HepG2 (cell line): ENCODE data around the gene PTX4. TPM values are rescaled to one million over a fixed set of nuclear protein-coding genes. Genes with fewer than 3 reads are reported as not detected.

Source experiments
- ERF ChIP-seq: IDR thresholded peaks from 2 replicates; pipeline ENCODE4 v1.6.1; 2018; ENCODE audit warnings: missing biosample characterization, missing genetic modification reagents
- ESRRA ChIP-seq: sonication (generic); formaldehyde crosslinking; IDR thresholded peaks from 2 replicates; pipeline ENCODE4 v1.5.1; 2020; ENCODE audit warnings: mild to moderate bottlenecking, low read depth, missing genetic modification reagents
- MAFG ChIP-seq: sonication (generic); formaldehyde crosslinking; IDR thresholded peaks from 2 replicates; pipeline ENCODE4 v1.5.1; 2020; ENCODE audit warnings: mild to moderate bottlenecking, missing genetic modification reagents
- NKX3-1 ChIP-seq: sonication (generic); formaldehyde crosslinking; IDR thresholded peaks from 2 replicates; pipeline ENCODE4 v1.5.0; 2020; ENCODE audit warnings: missing genetic modification reagents
- POLR2G ChIP-seq: fragments of 200-400 bp; formaldehyde crosslinking; IDR thresholded peaks from 2 replicates; pipeline ENCODE4 v1.6.1; 2018; ENCODE audit warnings: mild to moderate bottlenecking, low read depth, low read length, moderate library complexity
- ZFX ChIP-seq: sonication (generic); formaldehyde crosslinking; IDR thresholded peaks from 2 replicates; pipeline ENCODE4 v1.4.0; 2020; ENCODE audit warnings: mild to moderate bottlenecking, low read depth, missing genetic modification reagents, moderate library complexity
- ZNF24 ChIP-seq: fragments of 450-650 bp; IDR thresholded peaks from 2 replicates; pipeline ENCODE4 v1.6.1; 2017; ENCODE audit warnings: antibody characterized with exemption, mild to moderate bottlenecking
- ZNF841 ChIP-seq: sonication (generic); formaldehyde crosslinking; IDR thresholded peaks from 2 replicates; pipeline ENCODE4 v1.8.1; 2023; ENCODE audit warnings: missing genetic modification reagents, borderline replicate concordance
- polyA plus RNA-seq, 8 experiments: library from polyadenylated mRNA; depleted of rRNA in 3 of 8; stranded (reverse) in 7 of 8; unstranded in 1 of 8; fragments of >200 nt; fragmentation: Illumina TruSeq in 4 of 8; extraction: Trizol in 4 of 8; gene quantifications; 2 replicates each; pipeline versions ENCODE4 v1.2.1 to v1.2.3, GENCODE V29; 2011 to 2016; ENCODE audit warnings: low read depth in 4 of 8, missing spikeins in 1 of 8, mixed read lengths in 1 of 8; ENCODE audit not compliant: insufficient read depth in 1 of 8
- total RNA-seq, 5 experiments: library from RNA; depleted of rRNA; stranded (reverse); fragments of >200 nt; fragmentation: Illumina TruSeq; extraction: Trizol; gene quantifications; 2 replicates each; pipeline ENCODE4 v1.2.3, GENCODE V29; 2016; ENCODE audit warnings: low read depth in 1 of 5
- TF ChIP-seq, protein P1 (sequence below): sonication (generic); formaldehyde crosslinking; IDR thresholded peaks from 2 replicates; pipeline ENCODE4 v1.9.0; 2021; ENCODE audit warnings: missing genetic modification reagents, mild to moderate bottlenecking, borderline replicate concordance
- TF ChIP-seq, protein P2 (sequence below): sonication (generic); formaldehyde crosslinking; conservative IDR thresholded peaks from 2 replicates; pipeline ENCODE4 v1.4.0; 2020; ENCODE audit warnings: mild to moderate bottlenecking, missing genetic modification reagents, moderate library complexity
- TF ChIP-seq, protein P3 (sequence below): sonication (generic); formaldehyde crosslinking; IDR thresholded peaks from 2 replicates; pipeline ENCODE4 v1.8.1; 2023; ENCODE audit warnings: mild to moderate bottlenecking, missing genetic modification reagents
- TF ChIP-seq, protein P4 (sequence below): sonication (generic); formaldehyde crosslinking; IDR thresholded peaks from 2 replicates; pipeline ENCODE4 v1.4.0; 2020; ENCODE audit warnings: missing genetic modification reagents, borderline replicate concordance
- TF ChIP-seq, protein P5 (sequence below): sonication (generic); formaldehyde crosslinking; IDR thresholded peaks from 2 replicates; pipeline ENCODE4 v1.4.0; 2020; ENCODE audit warnings: missing genetic modification reagents, borderline replicate concordance
- TF ChIP-seq, protein P6 (sequence below): IDR thresholded peaks from 2 replicates; pipeline ENCODE4 v1.6.1; 2018; ENCODE audit warnings: missing genetic modification reagents

The PTX4 gene
- total and polyA plus RNA-seq, 2 of the 13 experiments (the other 11 are each of a cell fraction or from before 2014, with no cell fraction given), result 0.04 TPM; not detected in 1

DNA sequence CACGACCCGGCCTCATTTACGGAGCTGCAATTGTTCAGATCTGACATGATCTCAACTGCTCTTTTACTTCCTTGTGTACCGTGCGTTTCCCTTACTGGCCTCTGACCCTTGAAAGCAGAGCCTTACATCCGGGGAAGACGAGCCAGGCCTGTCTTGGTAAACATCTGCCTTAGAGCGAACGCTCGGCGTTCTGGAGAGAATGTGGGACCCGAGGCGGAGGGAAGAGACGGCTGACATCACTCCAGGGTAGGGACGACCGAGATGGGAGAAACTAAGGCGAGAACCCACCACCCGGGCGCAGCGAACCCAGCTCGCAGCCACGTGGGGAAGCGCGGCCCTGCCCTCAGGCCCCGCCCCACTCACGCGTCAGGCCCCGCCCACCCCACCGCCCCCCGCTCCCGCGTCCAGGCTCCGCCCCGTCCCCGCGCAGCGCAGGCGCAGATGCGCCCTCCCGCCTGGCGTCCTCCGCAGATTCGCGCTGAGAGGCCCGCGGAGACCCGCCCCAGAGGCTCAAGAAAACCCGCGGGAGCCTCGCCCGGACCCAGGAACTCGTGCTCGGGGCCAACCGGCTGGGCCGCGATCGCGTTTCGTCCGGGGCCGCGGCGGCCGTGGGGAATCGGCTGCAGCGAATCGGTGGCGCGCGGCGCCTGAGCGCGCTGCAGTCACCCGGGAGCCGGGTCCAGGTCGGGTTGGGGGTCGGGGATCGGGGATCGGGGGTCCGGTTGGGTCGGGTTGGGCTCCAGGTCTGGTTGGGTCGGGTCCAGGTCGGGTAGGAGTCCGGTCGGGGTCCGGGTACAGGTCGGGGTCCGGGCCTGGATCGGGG is 4.4 kb upstream of the PTX4 start, which contains the start of gene TELO2 (continued):
- TF ChIP-seq, protein P1, sequence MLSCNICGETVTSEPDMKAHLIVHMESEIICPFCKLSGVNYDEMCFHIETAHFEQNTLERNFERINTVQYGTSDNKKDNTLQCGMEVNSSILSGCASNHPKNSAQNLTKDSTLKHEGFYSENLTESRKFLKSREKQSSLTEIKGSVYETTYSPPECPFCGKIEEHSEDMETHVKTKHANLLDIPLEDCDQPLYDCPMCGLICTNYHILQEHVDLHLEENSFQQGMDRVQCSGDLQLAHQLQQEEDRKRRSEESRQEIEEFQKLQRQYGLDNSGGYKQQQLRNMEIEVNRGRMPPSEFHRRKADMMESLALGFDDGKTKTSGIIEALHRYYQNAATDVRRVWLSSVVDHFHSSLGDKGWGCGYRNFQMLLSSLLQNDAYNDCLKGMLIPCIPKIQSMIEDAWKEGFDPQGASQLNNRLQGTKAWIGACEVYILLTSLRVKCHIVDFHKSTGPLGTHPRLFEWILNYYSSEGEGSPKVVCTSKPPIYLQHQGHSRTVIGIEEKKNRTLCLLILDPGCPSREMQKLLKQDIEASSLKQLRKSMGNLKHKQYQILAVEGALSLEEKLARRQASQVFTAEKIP, result no peak
- TF ChIP-seq ZFX (CRISPR knock-in tag) (peak; percentile 93), NKX3-1 (CRISPR knock-in tag) (no peak), POLR2G (peak; percentile 71), ZNF24 (no peak), ERF (CRISPR knock-in tag) (peak; percentile 63; the same call in 1 of the 2 replicates), ZNF841 (CRISPR knock-in tag) (no peak), MAFG (CRISPR knock-in tag) (no peak), ESRRA (CRISPR knock-in tag) (no peak)
- TF ChIP-seq, protein P2, sequence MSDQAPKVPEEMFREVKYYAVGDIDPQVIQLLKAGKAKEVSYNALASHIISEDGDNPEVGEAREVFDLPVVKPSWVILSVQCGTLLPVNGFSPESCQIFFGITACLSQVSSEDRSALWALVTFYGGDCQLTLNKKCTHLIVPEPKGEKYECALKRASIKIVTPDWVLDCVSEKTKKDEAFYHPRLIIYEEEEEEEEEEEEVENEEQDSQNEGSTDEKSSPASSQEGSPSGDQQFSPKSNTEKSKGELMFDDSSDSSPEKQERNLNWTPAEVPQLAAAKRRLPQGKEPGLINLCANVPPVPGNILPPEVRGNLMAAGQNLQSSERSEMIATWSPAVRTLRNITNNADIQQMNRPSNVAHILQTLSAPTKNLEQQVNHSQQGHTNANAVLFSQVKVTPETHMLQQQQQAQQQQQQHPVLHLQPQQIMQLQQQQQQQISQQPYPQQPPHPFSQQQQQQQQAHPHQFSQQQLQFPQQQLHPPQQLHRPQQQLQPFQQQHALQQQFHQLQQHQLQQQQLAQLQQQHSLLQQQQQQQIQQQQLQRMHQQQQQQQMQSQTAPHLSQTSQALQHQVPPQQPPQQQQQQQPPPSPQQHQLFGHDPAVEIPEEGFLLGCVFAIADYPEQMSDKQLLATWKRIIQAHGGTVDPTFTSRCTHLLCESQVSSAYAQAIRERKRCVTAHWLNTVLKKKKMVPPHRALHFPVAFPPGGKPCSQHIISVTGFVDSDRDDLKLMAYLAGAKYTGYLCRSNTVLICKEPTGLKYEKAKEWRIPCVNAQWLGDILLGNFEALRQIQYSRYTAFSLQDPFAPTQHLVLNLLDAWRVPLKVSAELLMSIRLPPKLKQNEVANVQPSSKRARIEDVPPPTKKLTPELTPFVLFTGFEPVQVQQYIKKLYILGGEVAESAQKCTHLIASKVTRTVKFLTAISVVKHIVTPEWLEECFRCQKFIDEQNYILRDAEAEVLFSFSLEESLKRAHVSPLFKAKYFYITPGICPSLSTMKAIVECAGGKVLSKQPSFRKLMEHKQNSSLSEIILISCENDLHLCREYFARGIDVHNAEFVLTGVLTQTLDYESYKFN (CRISPR knock-in tag), result no peak
- TF ChIP-seq, protein P3, sequence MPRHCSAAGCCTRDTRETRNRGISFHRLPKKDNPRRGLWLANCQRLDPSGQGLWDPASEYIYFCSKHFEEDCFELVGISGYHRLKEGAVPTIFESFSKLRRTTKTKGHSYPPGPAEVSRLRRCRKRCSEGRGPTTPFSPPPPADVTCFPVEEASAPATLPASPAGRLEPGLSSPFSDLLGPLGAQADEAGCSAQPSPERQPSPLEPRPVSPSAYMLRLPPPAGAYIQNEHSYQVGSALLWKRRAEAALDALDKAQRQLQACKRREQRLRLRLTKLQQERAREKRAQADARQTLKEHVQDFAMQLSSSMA (CRISPR knock-in tag), result 0 out of 2 replicates have a peak, but pooled peaks have one; percentile 55
- TF ChIP-seq, protein P4, sequence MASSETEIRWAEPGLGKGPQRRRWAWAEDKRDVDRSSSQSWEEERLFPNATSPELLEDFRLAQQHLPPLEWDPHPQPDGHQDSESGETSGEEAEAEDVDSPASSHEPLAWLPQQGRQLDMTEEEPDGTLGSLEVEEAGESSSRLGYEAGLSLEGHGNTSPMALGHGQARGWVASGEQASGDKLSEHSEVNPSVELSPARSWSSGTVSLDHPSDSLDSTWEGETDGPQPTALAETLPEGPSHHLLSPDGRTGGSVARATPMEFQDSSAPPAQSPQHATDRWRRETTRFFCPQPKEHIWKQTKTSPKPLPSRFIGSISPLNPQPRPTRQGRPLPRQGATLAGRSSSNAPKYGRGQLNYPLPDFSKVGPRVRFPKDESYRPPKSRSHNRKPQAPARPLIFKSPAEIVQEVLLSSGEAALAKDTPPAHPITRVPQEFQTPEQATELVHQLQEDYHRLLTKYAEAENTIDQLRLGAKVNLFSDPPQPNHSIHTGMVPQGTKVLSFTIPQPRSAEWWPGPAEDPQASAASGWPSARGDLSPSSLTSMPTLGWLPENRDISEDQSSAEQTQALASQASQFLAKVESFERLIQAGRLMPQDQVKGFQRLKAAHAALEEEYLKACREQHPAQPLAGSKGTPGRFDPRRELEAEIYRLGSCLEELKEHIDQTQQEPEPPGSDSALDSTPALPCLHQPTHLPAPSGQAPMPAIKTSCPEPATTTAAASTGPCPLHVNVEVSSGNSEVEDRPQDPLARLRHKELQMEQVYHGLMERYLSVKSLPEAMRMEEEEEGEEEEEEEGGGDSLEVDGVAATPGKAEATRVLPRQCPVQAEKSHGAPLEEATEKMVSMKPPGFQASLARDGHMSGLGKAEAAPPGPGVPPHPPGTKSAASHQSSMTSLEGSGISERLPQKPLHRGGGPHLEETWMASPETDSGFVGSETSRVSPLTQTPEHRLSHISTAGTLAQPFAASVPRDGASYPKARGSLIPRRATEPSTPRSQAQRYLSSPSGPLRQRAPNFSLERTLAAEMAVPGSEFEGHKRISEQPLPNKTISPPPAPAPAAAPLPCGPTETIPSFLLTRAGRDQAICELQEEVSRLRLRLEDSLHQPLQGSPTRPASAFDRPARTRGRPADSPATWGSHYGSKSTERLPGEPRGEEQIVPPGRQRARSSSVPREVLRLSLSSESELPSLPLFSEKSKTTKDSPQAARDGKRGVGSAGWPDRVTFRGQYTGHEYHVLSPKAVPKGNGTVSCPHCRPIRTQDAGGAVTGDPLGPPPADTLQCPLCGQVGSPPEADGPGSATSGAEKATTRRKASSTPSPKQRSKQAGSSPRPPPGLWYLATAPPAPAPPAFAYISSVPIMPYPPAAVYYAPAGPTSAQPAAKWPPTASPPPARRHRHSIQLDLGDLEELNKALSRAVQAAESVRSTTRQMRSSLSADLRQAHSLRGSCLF (CRISPR knock-in tag), result no peak
- TF ChIP-seq, protein P5, sequence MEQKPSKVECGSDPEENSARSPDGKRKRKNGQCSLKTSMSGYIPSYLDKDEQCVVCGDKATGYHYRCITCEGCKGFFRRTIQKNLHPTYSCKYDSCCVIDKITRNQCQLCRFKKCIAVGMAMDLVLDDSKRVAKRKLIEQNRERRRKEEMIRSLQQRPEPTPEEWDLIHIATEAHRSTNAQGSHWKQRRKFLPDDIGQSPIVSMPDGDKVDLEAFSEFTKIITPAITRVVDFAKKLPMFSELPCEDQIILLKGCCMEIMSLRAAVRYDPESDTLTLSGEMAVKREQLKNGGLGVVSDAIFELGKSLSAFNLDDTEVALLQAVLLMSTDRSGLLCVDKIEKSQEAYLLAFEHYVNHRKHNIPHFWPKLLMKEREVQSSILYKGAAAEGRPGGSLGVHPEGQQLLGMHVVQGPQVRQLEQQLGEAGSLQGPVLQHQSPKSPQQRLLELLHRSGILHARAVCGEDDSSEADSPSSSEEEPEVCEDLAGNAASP (CRISPR knock-in tag), result no peak; the same call in 1 of the 2 replicates
- TF ChIP-seq, protein P6, sequence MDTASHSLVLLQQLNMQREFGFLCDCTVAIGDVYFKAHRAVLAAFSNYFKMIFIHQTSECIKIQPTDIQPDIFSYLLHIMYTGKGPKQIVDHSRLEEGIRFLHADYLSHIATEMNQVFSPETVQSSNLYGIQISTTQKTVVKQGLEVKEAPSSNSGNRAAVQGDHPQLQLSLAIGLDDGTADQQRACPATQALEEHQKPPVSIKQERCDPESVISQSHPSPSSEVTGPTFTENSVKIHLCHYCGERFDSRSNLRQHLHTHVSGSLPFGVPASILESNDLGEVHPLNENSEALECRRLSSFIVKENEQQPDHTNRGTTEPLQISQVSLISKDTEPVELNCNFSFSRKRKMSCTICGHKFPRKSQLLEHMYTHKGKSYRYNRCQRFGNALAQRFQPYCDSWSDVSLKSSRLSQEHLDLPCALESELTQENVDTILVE (CRISPR knock-in tag), result peak; percentile 28; the same call in 1 of the 2 replicates
